Measurements from ENCODE around the gene CKM.
"Not testable (repeated sequence)": the region's sequence is repeated elsewhere in the genome, so short reads cannot be mapped to it uniquely, and the experiment has no call there.

Gene CKM

GRCh38 chr19:45349126-45349415 lies 26.4 kb upstream of the CKM start:
- no peak for DNase-seq (ENCODE audit: low read depth)

GRCh38 chr19:45348367-45349125 lies 25.9 kb upstream of the CKM start:
- DNase-seq (ENCODE audit: low read depth) = no peak

GRCh38 chr19:45347570-45348366 lies 25.1 kb upstream of the CKM start:
- DNase-seq (ENCODE audit: low read depth) = no peak

GRCh38 chr19:45346449-45346848 lies 23.8 kb upstream of the CKM start:
- DNase-seq (ENCODE audit: low read depth) = no peak

DNA sequence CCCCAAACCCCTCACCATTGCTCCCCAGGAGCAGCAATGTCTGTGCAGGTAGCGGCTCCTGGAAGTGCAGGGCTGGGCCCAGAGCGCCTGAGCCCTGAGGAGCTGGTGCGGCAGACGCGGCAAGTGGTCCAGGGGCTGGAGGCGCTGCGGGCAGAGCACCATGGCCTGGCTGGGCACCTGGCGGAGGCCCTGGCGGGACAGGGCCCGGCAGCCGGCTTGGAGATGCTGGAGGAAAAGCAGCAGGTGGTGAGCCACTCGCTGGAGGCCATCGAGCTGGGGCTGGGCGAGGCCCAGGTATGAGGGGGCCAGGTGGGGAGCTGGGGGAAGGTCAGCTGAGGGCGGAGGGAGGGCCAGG lies 22.8 kb upstream of the CKM start:
- no peak for DNase-seq (ENCODE audit: low read depth)

- DNase-seq (ENCODE audit: low read depth) = no peak
Observed at GRCh38 chr19:45344621-45345505, 22.2 kb upstream of the CKM start.

GRCh38 chr19:45342911-45343310 lies 20.2 kb upstream of the CKM start:
- no peak for DNase-seq (ENCODE audit: low read depth)

DNA sequence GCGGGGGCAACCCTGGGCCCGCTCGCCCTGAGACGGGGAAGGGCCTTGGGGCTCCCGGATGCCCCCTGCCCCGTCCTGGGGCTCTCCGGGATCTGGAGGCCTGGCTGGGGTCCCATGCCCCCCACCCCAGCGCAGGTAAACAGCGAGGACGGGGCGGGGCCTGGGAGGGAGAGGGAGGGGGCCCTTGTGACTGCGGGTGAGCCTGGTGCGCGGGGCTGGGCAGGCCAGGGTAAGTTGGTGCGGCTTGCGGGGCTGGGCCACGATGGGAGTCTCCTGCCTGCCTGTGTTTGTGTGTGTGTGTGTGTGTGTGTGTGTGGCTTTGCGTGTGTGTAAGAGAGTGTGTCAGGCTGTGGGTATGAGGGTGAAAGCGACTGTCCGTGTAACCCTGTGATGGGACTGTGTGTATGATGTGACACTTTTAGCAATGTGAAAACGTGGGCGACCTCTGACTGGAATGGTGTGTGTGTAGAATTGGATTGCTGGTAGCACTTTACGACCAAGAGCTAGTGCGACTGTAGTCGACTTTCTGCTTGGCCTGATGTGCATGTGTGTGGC lies 18.3 kb upstream of the CKM start:
- no peak for DNase-seq (ENCODE audit: low read depth)

- DNase-seq (ENCODE audit: low read depth) = no peak
Observed at GRCh38 chr19:45340232-45340898, 17.7 kb upstream of the CKM start, which contains the start of gene KLC3. Gene KLC3 (plus strand): TSS chr19:45340750. CDS start chr19:45345542, 4,792 bp downstream.

DNA sequence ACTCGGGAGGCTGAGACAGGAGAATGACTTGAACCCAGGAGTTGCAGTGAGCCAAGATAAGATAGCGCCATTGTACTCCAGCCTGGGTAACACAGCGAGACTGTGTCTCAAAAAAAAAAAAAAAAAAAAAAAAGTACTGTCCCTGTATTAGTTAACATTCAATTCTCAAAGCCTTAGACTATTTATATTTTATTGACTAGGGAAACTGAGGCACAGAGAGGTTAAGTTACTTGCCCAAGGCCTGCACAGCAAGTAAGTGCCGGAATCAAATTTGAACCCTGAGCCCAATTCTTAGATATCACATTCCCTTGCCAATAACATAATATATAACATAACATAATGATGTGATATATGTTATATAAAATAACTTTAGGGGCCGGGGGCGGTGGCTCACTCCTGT lies 17.0 kb upstream of the CKM start:
- no peak for DNase-seq (ENCODE audit: low read depth)

GRCh38 chr19:45336696-45337251 lies 14.1 kb upstream of the CKM start:
- DNase-seq (ENCODE audit: low read depth) = no peak

- not testable (repeated sequence) for DNase-seq (ENCODE audit: low read depth)
Observed at GRCh38 chr19:45334881-45335280, 12.2 kb upstream of the CKM start.

- no peak for DNase-seq (ENCODE audit: low read depth)
Observed at GRCh38 chr19:45333609-45334303, 11.1 kb upstream of the CKM start.

DNA sequence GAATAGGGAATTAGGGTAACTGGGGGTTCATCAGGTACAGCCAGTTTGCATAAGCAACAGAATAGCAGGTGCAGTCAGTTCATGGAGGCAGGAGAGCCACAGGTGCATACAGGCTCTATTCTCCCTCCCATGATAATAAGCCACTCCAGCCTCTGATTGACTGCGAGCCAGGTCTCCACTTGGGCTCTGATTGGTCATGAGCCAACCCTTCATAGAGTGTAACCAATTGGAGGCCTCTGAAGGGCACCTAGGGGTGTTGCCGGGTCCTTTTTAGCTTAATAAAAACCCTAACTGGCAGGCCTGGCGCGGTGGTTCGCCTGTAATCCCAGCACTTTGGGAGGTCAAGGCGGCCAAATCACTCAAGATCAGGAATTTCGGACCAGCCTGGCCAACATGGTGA lies 8.7 kb upstream of the CKM start:
- no peak for DNase-seq (ENCODE audit: low read depth)

GRCh38 chr19:45327404-45328143 lies 4.9 kb upstream of the CKM start:
- no peak for DNase-seq (ENCODE audit: low read depth)

GRCh38 chr19:45324349-45324907 lies 1.8 kb upstream of the CKM start:
- no peak for DNase-seq (ENCODE audit: low read depth)

- peak; percentile 19 for DNase-seq (ENCODE audit: low read depth)
Observed at GRCh38 chr19:45323671-45324081, 1.0 kb upstream of the CKM start.

DNA sequence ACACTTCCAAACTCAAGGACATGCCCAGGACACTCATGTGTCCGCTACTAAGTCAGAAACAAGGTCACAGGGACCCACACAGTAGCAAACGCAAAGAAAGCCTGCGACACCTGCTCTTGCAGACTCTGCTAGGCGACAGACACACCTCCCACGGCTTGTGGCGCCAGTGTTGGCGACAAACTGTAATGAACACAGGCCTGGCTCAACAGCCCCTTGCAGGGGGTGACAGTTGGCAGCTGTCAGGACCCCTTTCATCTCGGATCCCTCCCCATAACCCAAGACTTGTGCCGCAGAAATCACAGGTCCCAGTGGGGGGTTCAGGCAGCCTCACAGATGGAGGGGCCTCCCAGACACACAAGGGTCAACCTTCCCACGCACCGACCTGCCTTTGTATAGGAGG lies 364 bp downstream of the CKM start:
- no peak for DNase-seq (ENCODE audit: low read depth)

GRCh38 chr19:45321848-45322247 lies 827 bp downstream of the CKM start:
- DNase-seq (ENCODE audit: low read depth) = no peak
